Measurements from ENCODE around the gene CELF6.

Gene CELF6

GRCh38 chr15:72312605-72313447 lies 7.1 kb downstream of the CELF6 start:
- no peaks in the 10 kb centered on the region for H3K36me3 ChIP-seq
- H3K4me3 ChIP-seq, result no peak overlapping the region
- peak; percentile 47 to 59 for TF ChIP-seq CTCF (IDR thresholded peaks at IDR 0.05)
- intact Hi-C loops (cut with DNase I; ENCODE audit: low total_unique reads), result no loop called here
- H3K27me3 ChIP-seq, result no peaks in the 10 kb centered on the region
- H3K27ac ChIP-seq, result no peak overlapping the region
- no peaks in the 10 kb centered on the region for H3K9me3 ChIP-seq
- no peaks in the 10 kb centered on the region for H3K4me1 ChIP-seq
- peak; percentile 60 to 75 for DNase-seq

GRCh38 chr15:72307026-72307425 lies 12.9 kb downstream of the CELF6 start:
- DNase-seq, result no peak
- intact Hi-C loops (cut with DNase I; ENCODE audit: low total_unique reads), result no loop called here
- no peak overlapping the region for H3K4me3 ChIP-seq
- no peaks in the 10 kb centered on the region for H3K27me3 ChIP-seq
- no peak for TF ChIP-seq CTCF (IDR thresholded peaks at IDR 0.05)
- H3K9me3 ChIP-seq, result no peaks in the 10 kb centered on the region
- peaks cover 0 to 15% (median 0%) of the 10 kb centered on the region in 3 donors for H3K36me3 ChIP-seq
- no peaks in the 10 kb centered on the region for H3K4me1 ChIP-seq
- H3K27ac ChIP-seq, result no peak overlapping the region

GRCh38 chr15:72306211-72306785 lies 13.7 kb downstream of the CELF6 start:
- intact Hi-C loops (cut with DNase I; ENCODE audit: low total_unique reads), result no loop called here
- Histone ChIP-seq H3K9me3 (no peaks in the 10 kb centered on the region), H3K27ac (no peak overlapping the region), H3K4me3 (no peak overlapping the region), H3K27me3 (no peaks in the 10 kb centered on the region), H3K4me1 (no peaks in the 10 kb centered on the region), H3K36me3 (peaks cover 0 to 15% (median 0%) of the 10 kb centered on the region in 3 donors)
- DNase-seq, result no peak
- no peak for TF ChIP-seq CTCF (IDR thresholded peaks at IDR 0.05)

- Histone ChIP-seq H3K27me3 (no peaks in the 10 kb centered on the region), H3K36me3 (peaks cover 0 to 15% (median 0%) of the 10 kb centered on the region in 3 donors), H3K27ac (no peak overlapping the region), H3K4me1 (no peaks in the 10 kb centered on the region), H3K4me3 (no peak overlapping the region), H3K9me3 (no peaks in the 10 kb centered on the region)
- intact Hi-C loops (cut with DNase I; ENCODE audit: low total_unique reads), result no loop called here
- no peak for TF ChIP-seq CTCF (IDR thresholded peaks at IDR 0.05)
- DNase-seq, result peak in 1 of 2 donors; percentile 38
Observed at GRCh38 chr15:72304596-72304995, 15.4 kb downstream of the CELF6 start.

GRCh38 chr15:72302955-72303354 lies 17.0 kb downstream of the CELF6 start:
- Histone ChIP-seq H3K4me3 (no peak overlapping the region), H3K4me1 (no peaks in the 10 kb centered on the region), H3K27me3 (no peaks in the 10 kb centered on the region), H3K9me3 (no peaks in the 10 kb centered on the region), H3K36me3 (peaks cover 0 to 15% (median 0%) of the 10 kb centered on the region in 3 donors), H3K27ac (no peak overlapping the region)
- no peak for DNase-seq
- intact Hi-C loops (cut with DNase I; ENCODE audit: low total_unique reads), result no loop called here
- no peak for TF ChIP-seq CTCF (IDR thresholded peaks at IDR 0.05)

Data from tibial artery (tissue), 4 donors.